K562 (cell line): Measurements from ENCODE around the gene ARHGEF1. TPM values are rescaled to one million over a fixed set of nuclear protein-coding genes. Genes with fewer than 3 reads are reported as not detected.

Experiments used
- ARID3A ChIP-seq: IDR thresholded peaks from 2 replicates; pipeline ENCODE4 v1.6.1; 2012; ENCODE audit warnings: low read depth, low read length, improper control_type of control experiment, borderline replicate concordance
- FOXK1 ChIP-seq: sonication (generic); formaldehyde crosslinking; IDR thresholded peaks from 2 replicates; pipeline ENCODE4 v1.8.0; 2022; ENCODE audit warnings: missing genetic modification reagents, mild to moderate bottlenecking, borderline replicate concordance
- HMGN3 ChIP-seq: IDR thresholded peaks from 2 replicates; pipeline ENCODE4 v1.6.1; 2011; ENCODE audit warnings: borderline replicate concordance, low read depth, mild to moderate bottlenecking, mixed read lengths, low read length; ENCODE audit not compliant: insufficient read length; ENCODE audit errors: extremely low read depth
- KAT2B ChIP-seq: IDR thresholded peaks from one replicate; pipeline ENCODE4 v1.6.1; 2012; ENCODE audit warnings: low read depth, mild to moderate bottlenecking, control low read depth, inconsistent platforms, low read length, moderate library complexity
- KDM1A ChIP-seq, 2 experiments: fragments of 450-650 bp; IDR thresholded peaks; 2 replicates each; pipeline ENCODE4 v1.6.1; 2016; ENCODE audit warnings: mild to moderate bottlenecking in 2 of 2
- MIER1 ChIP-seq: fragments of 450-650 bp; IDR thresholded peaks from 2 replicates; pipeline ENCODE4 v1.6.1; 2016; ENCODE audit warnings: antibody characterized with exemption, mild to moderate bottlenecking, low read depth
- MLX ChIP-seq, 2 experiments: fragments of 450-650 bp in 1 of 2; sonication (generic) in 1 of 2; formaldehyde crosslinking; conservative IDR thresholded peaks; 2 replicates each; pipeline versions ENCODE4 v1.4.0 to v1.8.1; 2020 to 2022; ENCODE audit warnings: mild to moderate bottlenecking in 1 of 2, missing genetic modification reagents in 1 of 2
- MYBL2 ChIP-seq, 2 experiments: fragments of 450-650 bp in 1 of 2; sonication (generic) in 1 of 2; formaldehyde crosslinking in 1 of 2; IDR thresholded peaks; 2 replicates each; pipeline versions ENCODE4 v1.6.1 to v1.8.1; 2017 to 2022; ENCODE audit warnings: borderline replicate concordance in 1 of 2, inconsistent platforms in 1 of 2, low read depth in 1 of 2, mild to moderate bottlenecking in 1 of 2, missing genetic modification reagents in 1 of 2, moderate library complexity in 1 of 2
- PHB2 ChIP-seq: fragments of 450-650 bp; IDR thresholded peaks from 2 replicates; pipeline ENCODE4 v1.6.1; 2017; ENCODE audit warnings: low read depth
- SMARCA5 ChIP-seq: fragments of 450-650 bp; IDR thresholded peaks from 2 replicates; pipeline ENCODE4 v1.6.1; 2016
- SMARCE1 ChIP-seq: fragments of 450-650 bp; IDR thresholded peaks from 2 replicates; pipeline ENCODE4 v1.7.1; 2016; ENCODE audit warnings: mild to moderate bottlenecking
- ZBTB8A ChIP-seq: fragments of 450-650 bp; IDR thresholded peaks from 2 replicates; pipeline ENCODE4 v1.6.1; 2018; ENCODE audit warnings: mild to moderate bottlenecking, moderate library complexity; ENCODE audit not compliant: partially characterized antibody
- ZKSCAN3 ChIP-seq: fragments of 250-450 bp; sonication (Bioruptor Pico); IDR thresholded peaks from 2 replicates; pipeline ENCODE4 v1.4.0; 2020
- ZNF23 ChIP-seq: fragments of 250-450 bp; sonication (Bioruptor Pico); IDR thresholded peaks from 2 replicates; pipeline ENCODE4 v1.4.0; 2020; ENCODE audit warnings: mild to moderate bottlenecking
- ZNF778 ChIP-seq: fragments of 450-650 bp; formaldehyde crosslinking; IDR thresholded peaks from 2 replicates; pipeline ENCODE4 v1.4.0; 2020; ENCODE audit warnings: mild to moderate bottlenecking, moderate library complexity
- polyA plus RNA-seq, 8 experiments: library from polyadenylated mRNA; depleted of rRNA in 4 of 8; stranded (reverse) in 5 of 8; unstranded in 3 of 8; fragments of >200 nt; fragmentation: Nextera tagmentation in 2 of 8; fragmentation: Illumina TruSeq in 1 of 8; extraction: Ambion mirVana in 2 of 8; extraction: Trizol in 1 of 8; gene quantifications; 2 replicates each; pipeline versions ENCODE4 v1.2.1 to v1.2.3, GENCODE V29; 2011 to 2014; ENCODE audit warnings: inconsistent platforms in 1 of 8, missing spikeins in 1 of 8
- total RNA-seq, 7 experiments: library from RNA; depleted of rRNA in 6 of 7; stranded (reverse); fragments of >200 nt in 6 of 7; fragmentation: Illumina TruSeq in 2 of 7; extraction: Trizol in 2 of 7; gene quantifications; 2 replicates each; pipeline versions ENCODE4 v1.2.1 to v1.2.3, GENCODE V29; 2011 to 2021; ENCODE audit warnings: low replicate concordance in 1 of 7
- TF ChIP-seq, protein P1 (sequence below): fragments of 250-450 bp; sonication (Bioruptor Pico); IDR thresholded peaks from 2 replicates; pipeline ENCODE4 v1.5.0; 2022; ENCODE audit warnings: mild to moderate bottlenecking
- TF ChIP-seq, protein P2 (sequence below): sonication (generic); formaldehyde crosslinking; IDR thresholded peaks from 2 replicates; pipeline ENCODE4 v1.8.0; 2023; ENCODE audit warnings: mild to moderate bottlenecking, missing genetic modification reagents

The ARHGEF1 gene
- total and polyA plus RNA-seq, 9 of the 15 experiments (the other 6 are each of a cell fraction or from before 2014, with no cell fraction given): 1.9 to 149 (median 29.8) TPM

- TF ChIP-seq, protein P1, sequence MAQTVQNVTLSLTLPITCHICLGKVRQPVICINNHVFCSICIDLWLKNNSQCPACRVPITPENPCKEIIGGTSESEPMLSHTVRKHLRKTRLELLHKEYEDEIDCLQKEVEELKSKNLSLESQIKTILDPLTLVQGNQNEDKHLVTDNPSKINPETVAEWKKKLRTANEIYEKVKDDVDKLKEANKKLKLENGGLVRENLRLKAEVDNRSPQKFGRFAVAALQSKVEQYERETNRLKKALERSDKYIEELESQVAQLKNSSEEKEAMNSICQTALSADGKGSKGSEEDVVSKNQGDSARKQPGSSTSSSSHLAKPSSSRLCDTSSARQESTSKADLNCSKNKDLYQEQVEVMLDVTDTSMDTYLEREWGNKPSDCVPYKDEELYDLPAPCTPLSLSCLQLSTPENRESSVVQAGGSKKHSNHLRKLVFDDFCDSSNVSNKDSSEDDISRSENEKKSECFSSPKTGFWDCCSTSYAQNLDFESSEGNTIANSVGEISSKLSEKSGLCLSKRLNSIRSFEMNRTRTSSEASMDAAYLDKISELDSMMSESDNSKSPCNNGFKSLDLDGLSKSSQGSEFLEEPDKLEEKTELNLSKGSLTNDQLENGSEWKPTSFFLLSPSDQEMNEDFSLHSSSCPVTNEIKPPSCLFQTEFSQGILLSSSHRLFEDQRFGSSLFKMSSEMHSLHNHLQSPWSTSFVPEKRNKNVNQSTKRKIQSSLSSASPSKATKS: no peak
- TF ChIP-seq MIER1 (peak; percentile 69; the same call in 1 of the 2 replicates), ZNF778 (CRISPR knock-in tag) (no peak), KDM1A (IDR thresholded peaks at IDR 0.05) (peak in 1 of 2 experiments; percentile 97; a peak in 2 of 4 replicates), ZBTB8A (no peak), SMARCA5 (peak; percentile 90), ZNF23 (CRISPR knock-in tag) (no peak), HMGN3 (no peak), SMARCE1 (peak; percentile 68), FOXK1 (CRISPR knock-in tag) (peak; percentile 82; the same call in 1 of the 2 replicates), MLX (CRISPR knock-in tag; conservative IDR thresholded peaks at IDR 0.05) (no peak), PHB2 (no peak), ZKSCAN3 (CRISPR knock-in tag) (no peak), MYBL2 (IDR thresholded peaks at IDR 0.05; ENCODE audit: low read depth) (no peak), MYBL2 (CRISPR knock-in tag; IDR thresholded peaks at IDR 0.05; ENCODE audit: borderline replicate concordance) (no peak), KAT2B (no peak), ARID3A (no peak)
- TF ChIP-seq, protein P2, sequence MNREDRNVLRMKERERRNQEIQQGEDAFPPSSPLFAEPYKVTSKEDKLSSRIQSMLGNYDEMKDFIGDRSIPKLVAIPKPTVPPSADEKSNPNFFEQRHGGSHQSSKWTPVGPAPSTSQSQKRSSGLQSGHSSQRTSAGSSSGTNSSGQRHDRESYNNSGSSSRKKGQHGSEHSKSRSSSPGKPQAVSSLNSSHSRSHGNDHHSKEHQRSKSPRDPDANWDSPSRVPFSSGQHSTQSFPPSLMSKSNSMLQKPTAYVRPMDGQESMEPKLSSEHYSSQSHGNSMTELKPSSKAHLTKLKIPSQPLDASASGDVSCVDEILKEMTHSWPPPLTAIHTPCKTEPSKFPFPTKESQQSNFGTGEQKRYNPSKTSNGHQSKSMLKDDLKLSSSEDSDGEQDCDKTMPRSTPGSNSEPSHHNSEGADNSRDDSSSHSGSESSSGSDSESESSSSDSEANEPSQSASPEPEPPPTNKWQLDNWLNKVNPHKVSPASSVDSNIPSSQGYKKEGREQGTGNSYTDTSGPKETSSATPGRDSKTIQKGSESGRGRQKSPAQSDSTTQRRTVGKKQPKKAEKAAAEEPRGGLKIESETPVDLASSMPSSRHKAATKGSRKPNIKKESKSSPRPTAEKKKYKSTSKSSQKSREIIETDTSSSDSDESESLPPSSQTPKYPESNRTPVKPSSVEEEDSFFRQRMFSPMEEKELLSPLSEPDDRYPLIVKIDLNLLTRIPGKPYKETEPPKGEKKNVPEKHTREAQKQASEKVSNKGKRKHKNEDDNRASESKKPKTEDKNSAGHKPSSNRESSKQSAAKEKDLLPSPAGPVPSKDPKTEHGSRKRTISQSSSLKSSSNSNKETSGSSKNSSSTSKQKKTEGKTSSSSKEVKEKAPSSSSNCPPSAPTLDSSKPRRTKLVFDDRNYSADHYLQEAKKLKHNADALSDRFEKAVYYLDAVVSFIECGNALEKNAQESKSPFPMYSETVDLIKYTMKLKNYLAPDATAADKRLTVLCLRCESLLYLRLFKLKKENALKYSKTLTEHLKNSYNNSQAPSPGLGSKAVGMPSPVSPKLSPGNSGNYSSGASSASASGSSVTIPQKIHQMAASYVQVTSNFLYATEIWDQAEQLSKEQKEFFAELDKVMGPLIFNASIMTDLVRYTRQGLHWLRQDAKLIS: no peak
Observed at GRCh38 chr19:41928754-41929535, 46.0 kb downstream of the ARHGEF1 start (continued).
